Esophagus muscularis mucosa (tissue), 4 donors: Measurements from ENCODE around the gene PIK3CG. TPM values are rescaled to one million over a fixed set of nuclear protein-coding genes. Genes with fewer than 3 reads are reported as not detected.
"Not testable (repeated sequence)": the region's sequence is repeated elsewhere in the genome, so short reads cannot be mapped to it uniquely, and the experiment has no call there.

Experiments used
- DNase-seq: peaks from one replicate; pipeline ENCODE4 v3.0.0-alpha.2; 2017; ENCODE audit errors: extremely low spot score
- H3K27ac ChIP-seq, 4 donors: fragments of 200-600 bp; sonication (generic); replicated peaks in 1 of 4; 1 replicate in 3 of 4; 2 replicates in 1 of 4; pipeline ENCODE4 v1.5.1; 2016 to 2019; ENCODE audit warnings: mild to moderate bottlenecking in 1 of 4
- H3K27me3 ChIP-seq, 4 donors: fragments of 200-600 bp; sonication (generic); one replicate each; pipeline versions ENCODE4 v1.5.1 to v1.6.0; 2016 to 2019
- H3K36me3 ChIP-seq, 4 donors: fragments of 200-600 bp; sonication (generic); one replicate each; pipeline ENCODE4 v1.5.1; 2016 to 2019
- H3K4me1 ChIP-seq, 4 donors: fragments of 200-600 bp; sonication (generic); one replicate each; pipeline ENCODE4 v1.5.1; 2016 to 2019
- H3K4me3 ChIP-seq, 4 donors: fragments of 200-600 bp; sonication (generic); 1 replicate in 2 of 4; 2 replicates in 2 of 4; pipeline ENCODE4 v1.5.1; 2016 to 2019; ENCODE audit warnings: mild to moderate bottlenecking in 4 of 4, moderate library complexity in 1 of 4
- H3K9me3 ChIP-seq, 4 donors: fragments of 200-600 bp; sonication (generic); 1 replicate in 3 of 4; 2 replicates in 1 of 4; pipeline ENCODE4 v1.5.1; 2016 to 2019
- EP300 ChIP-seq: sonication (generic); formaldehyde crosslinking; IDR thresholded peaks from one replicate; pipeline ENCODE4 v1.6.1; 2017; ENCODE audit warnings: antibody characterized with exemption
- POLR2A ChIP-seq: fragments of 450-650 bp; IDR thresholded peaks from one replicate; pipeline ENCODE4 v1.6.1; 2017; ENCODE audit warnings: antibody characterized with exemption, moderate library complexity, mild to moderate bottlenecking, low read depth
- POLR2AphosphoS5 ChIP-seq, 2 donors: sonication (generic); formaldehyde crosslinking; IDR thresholded peaks; one replicate each; pipeline ENCODE4 v1.6.1; 2017; ENCODE audit warnings: antibody characterized with exemption in 2 of 2
- WGBS: methylation state at CpG from one replicate; pipeline ENCODE4 v1.1.5; 2018; 5-methylcytosine and 5-hydroxymethylcytosine counted together
- intact Hi-C: fragments of 100-400 bp; cut with DNase I; formaldehyde crosslinking; loops from one replicate; pipeline ENCODE4 v1.15.1; 2023
- total RNA-seq, 4 donors: library from RNA; depleted of rRNA; stranded (reverse); fragments of >200 nt; gene quantifications; one replicate each; pipeline versions ENCODE4 v1.1.0 to v1.2.1, GENCODE V29; 2016
- TF ChIP-seq, protein P1 (sequence below), 3 experiments: fragments of 200-600 bp in 2 of 3; fragments of 450-650 bp in 1 of 3; sonication (generic) in 2 of 3; IDR thresholded peaks; one replicate each; pipeline ENCODE4 v1.5.1; 2017 to 2019; ENCODE audit warnings: antibody characterized with exemption in 3 of 3, mild to moderate bottlenecking in 2 of 3, moderate library complexity in 1 of 3

PIK3CG gene
- total RNA-seq, 4 donors from 2014 or later: 1.8 to 3.8 (median 2.7) TPM

- Histone ChIP-seq H3K27ac (no peak overlapping the region), H3K4me1 (no peaks in the 10 kb centered on the region), H3K4me3 (no peak overlapping the region), H3K9me3 (no peaks in the 10 kb centered on the region), H3K36me3 (no peaks in the 10 kb centered on the region), H3K27me3 (no peaks in the 10 kb centered on the region)
- 92% methylated on average over 4 of the region's 4 CpGs for WGBS
- intact Hi-C loops: no loop called here
- TF ChIP-seq, protein P1, sequence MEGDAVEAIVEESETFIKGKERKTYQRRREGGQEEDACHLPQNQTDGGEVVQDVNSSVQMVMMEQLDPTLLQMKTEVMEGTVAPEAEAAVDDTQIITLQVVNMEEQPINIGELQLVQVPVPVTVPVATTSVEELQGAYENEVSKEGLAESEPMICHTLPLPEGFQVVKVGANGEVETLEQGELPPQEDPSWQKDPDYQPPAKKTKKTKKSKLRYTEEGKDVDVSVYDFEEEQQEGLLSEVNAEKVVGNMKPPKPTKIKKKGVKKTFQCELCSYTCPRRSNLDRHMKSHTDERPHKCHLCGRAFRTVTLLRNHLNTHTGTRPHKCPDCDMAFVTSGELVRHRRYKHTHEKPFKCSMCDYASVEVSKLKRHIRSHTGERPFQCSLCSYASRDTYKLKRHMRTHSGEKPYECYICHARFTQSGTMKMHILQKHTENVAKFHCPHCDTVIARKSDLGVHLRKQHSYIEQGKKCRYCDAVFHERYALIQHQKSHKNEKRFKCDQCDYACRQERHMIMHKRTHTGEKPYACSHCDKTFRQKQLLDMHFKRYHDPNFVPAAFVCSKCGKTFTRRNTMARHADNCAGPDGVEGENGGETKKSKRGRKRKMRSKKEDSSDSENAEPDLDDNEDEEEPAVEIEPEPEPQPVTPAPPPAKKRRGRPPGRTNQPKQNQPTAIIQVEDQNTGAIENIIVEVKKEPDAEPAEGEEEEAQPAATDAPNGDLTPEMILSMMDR (IDR thresholded peaks at IDR 0.05): no peak
- TF ChIP-seq POLR2AphosphoS5 (IDR thresholded peaks at IDR 0.05): no peak
- no peak for TF ChIP-seq POLR2A
- TF ChIP-seq EP300: no peak
- DNase-seq: no peak
These were observed 61.8 kb downstream of the PIK3CG start for GRCh38 chr7:106926892-106927291.

GRCh38 chr7:106927536-106927935, 62.5 kb downstream of the PIK3CG start:
- H3K27ac ChIP-seq: no peak overlapping the region
- no peak overlapping the region for H3K4me3 ChIP-seq
- intact Hi-C loops: no loop called here
- no peaks in the 10 kb centered on the region for H3K9me3 ChIP-seq
- H3K27me3 ChIP-seq: no peaks in the 10 kb centered on the region
- WGBS: 48% methylated on average over 2 of the region's 2 CpGs
- no peaks in the 10 kb centered on the region for H3K36me3 ChIP-seq
- no peak for TF ChIP-seq POLR2AphosphoS5 (IDR thresholded peaks at IDR 0.05)
- TF ChIP-seq, protein P1 (IDR thresholded peaks at IDR 0.05): no peak
- TF ChIP-seq EP300: no peak
- TF ChIP-seq POLR2A: no peak
- no peaks in the 10 kb centered on the region for H3K4me1 ChIP-seq
- no peak for DNase-seq

- H3K4me3 ChIP-seq, H3K4me1 ChIP-seq, H3K27ac ChIP-seq, intact Hi-C loops, H3K9me3 ChIP-seq, H3K36me3 ChIP-seq, H3K27me3 ChIP-seq, DNase-seq: not testable (repeated sequence)
- WGBS: 85% methylated on average over 1 of the region's 2 CpGs
These were observed 64.5 kb downstream of the PIK3CG start for GRCh38 chr7:106929616-106930015.

GRCh38 chr7:106936236-106936635, 71.2 kb downstream of the PIK3CG start:
- no peaks in the 10 kb centered on the region for H3K36me3 ChIP-seq
- H3K27ac ChIP-seq: no peak overlapping the region
- no peaks in the 10 kb centered on the region for H3K9me3 ChIP-seq
- H3K27me3 ChIP-seq: no peaks in the 10 kb centered on the region
- no peaks in the 10 kb centered on the region for H3K4me1 ChIP-seq
- no peak for DNase-seq
- TF ChIP-seq EP300: no peak
- TF ChIP-seq POLR2A: no peak
- TF ChIP-seq POLR2AphosphoS5 (IDR thresholded peaks at IDR 0.05): no peak
- TF ChIP-seq, protein P1 (IDR thresholded peaks at IDR 0.05): no peak
- WGBS: 98% methylated on average over 6 of the region's 6 CpGs
- intact Hi-C loops: no loop called here
- H3K4me3 ChIP-seq: no peak overlapping the region

GRCh38 chr7:106938122-106938521, 73.0 kb downstream of the PIK3CG start:
- H3K27me3 ChIP-seq, H3K9me3 ChIP-seq, DNase-seq, H3K27ac ChIP-seq, H3K4me1 ChIP-seq, H3K4me3 ChIP-seq, H3K36me3 ChIP-seq, intact Hi-C loops: not testable (repeated sequence)
- 81% methylated on average over 7 of the region's 7 CpGs for WGBS

DNA sequence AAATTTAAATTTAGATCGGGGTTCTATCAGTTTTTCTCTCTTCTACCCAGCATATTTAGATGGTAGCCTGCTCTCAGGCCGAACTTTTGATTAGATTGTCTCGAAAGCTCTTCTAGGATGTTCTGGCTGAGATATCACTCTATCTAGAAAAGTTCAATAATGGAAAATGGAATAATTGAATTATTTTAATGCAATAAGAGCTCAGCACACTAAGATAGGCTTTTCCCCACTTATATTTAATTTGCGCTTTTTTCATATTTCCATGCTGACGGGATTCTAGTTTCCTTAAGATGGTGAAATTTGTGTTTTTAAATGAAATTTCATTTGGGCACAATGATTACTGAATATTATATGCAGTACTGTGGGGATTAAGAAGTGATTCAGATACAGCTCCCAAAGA, 73.7 kb downstream of the PIK3CG start:
- DNase-seq: no peak
- H3K9me3 ChIP-seq: no peaks in the 10 kb centered on the region
- H3K4me1 ChIP-seq: no peaks in the 10 kb centered on the region
- no peak overlapping the region for H3K4me3 ChIP-seq
- intact Hi-C loops: no loop called here
- 97% methylated on average over 5 of the region's 5 CpGs for WGBS
- TF ChIP-seq POLR2AphosphoS5 (IDR thresholded peaks at IDR 0.05) (no peak), EP300 (no peak), POLR2A (no peak)
- TF ChIP-seq, protein P1 (IDR thresholded peaks at IDR 0.05): no peak
- H3K36me3 ChIP-seq: no peaks in the 10 kb centered on the region
- no peak overlapping the region for H3K27ac ChIP-seq
- H3K27me3 ChIP-seq: no peaks in the 10 kb centered on the region
